Stimulated activated CD8-positive, alpha-beta memory T cell treated with anti-CD3 and anti-CD28 coated beads, Interleukin-15, amount 100 ng/mL, for 1 hour (primary cell): ENCODE results near the gene MAP4K4.

Source experiments
- DNase-seq: peaks from one replicate; pipeline ENCODE4 v3.0.0-alpha.2; 2020; ENCODE audit warnings: low read depth

The MAP4K4 gene

GRCh38 chr2:101697124-101698013, at the start of gene MAP4K4:
Gene MAP4K4, plus strand, starts transcription at chr2:101697707. Its CDS starts 374 bp downstream, at chr2:101698081.
- DNase-seq: peak; percentile 55

GRCh38 chr2:101653469-101653868, 44.0 kb upstream of the MAP4K4 start:
- DNase-seq: no peak

GRCh38 chr2:101655702-101656422, 41.6 kb upstream of the MAP4K4 start:
- DNase-seq: no peak

DNA sequence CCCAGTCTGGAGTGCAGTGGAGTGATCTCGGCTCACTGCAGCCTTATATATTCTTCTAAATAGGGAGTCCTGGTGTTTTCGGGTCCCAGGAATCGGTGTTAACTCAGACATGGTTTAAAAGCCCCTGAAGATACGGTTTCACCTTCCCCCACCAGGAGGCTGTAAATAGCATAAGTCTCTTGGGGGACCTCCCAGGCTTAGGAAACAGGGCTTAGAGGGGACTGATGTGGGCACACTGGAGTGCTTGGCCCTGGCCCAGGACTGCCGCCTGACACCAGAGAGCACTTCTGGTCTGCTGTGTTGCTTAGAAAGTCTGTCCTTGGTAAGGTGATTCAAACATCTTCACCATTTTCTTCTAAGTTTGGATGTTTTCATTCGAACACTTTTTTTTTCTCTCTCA, 39.7 kb upstream of the MAP4K4 start:
- DNase-seq: no peak

DNA sequence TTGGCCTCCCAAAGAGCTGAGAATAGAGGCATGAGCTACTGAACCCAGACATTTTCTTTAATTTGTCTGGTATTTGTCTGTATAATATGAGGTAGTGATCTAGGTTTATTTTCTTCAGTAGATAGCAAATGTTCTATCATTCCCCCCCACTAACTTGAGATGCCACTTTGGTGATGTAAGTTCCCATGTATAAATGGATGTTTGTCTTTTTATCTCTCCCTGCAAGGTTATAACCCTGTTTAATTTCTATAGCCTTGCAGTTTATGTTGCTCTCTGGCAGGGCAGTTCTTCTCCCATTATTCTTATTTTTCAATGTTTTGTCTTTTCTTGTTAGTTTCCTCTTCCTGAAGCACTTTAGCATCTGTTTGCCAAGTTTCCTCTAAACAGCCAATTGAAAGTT, 39.1 kb upstream of the MAP4K4 start:
- DNase-seq: no peak

GRCh38 chr2:101665312-101665711, 32.2 kb upstream of the MAP4K4 start:
- DNase-seq: no peak

- no peak for DNase-seq
These were observed 29.7 kb upstream of the MAP4K4 start for GRCh38 chr2:101667823-101668222.

DNA sequence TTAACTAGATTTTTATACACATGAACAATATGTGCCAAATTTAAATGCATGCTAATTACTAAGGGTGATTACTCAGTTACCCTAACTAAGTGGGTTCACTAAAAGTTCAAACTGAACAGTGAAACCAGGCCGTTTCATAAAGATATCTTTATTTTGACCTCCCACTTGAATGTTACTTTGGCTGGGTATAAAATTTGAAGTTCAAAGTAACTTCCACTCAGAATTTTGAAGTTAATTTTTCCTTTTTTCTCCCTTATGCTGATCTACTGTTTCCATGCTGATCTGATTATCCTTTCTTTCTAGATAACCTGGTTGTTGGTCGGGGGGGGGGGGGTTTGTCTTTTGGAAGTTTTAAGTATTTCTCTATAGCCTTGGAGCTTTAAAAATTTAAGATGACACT, 25.5 kb upstream of the MAP4K4 start:
- no peak for DNase-seq

DNA sequence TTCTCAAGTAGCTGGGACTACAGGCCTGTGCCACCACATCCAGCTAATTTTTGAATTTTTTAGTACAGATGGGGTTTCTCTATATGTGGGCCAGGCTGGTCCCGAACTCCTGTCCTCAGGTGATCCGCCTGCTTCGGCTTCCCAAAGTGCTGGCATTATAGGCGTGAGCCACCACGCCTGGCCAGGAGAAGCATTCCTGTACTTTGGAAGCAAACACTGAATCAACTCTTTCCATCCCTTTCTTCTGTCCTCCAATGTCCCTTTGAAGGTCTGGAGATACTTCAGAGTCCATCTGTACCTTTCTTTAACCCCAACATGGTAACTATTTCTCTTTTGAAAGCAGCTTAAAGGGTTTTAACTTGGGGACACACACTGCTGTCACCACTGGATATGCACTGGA, 23.6 kb upstream of the MAP4K4 start:
- no peak for DNase-seq

- no peak for DNase-seq
These were observed 22.0 kb upstream of the MAP4K4 start for GRCh38 chr2:101675512-101675911.

DNA sequence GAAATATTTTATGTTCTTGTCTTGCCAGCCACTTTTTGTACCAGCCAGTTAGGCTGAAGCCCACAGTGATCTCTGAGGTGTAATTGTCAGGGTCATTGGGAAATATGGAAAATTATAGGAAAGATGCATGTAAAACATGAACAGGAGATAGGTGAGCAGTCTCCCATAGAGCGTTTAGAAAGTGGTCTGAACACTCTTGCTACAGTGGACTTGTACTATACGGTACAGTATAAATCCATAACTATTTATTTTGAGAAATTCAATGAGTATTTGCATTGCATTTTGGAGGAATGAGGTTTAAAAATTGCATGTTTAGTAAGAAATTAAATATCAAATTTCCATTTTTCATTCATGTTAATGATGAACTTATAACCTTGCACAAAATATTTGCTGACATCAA, 20.8 kb upstream of the MAP4K4 start:
- DNase-seq: no peak

DNA sequence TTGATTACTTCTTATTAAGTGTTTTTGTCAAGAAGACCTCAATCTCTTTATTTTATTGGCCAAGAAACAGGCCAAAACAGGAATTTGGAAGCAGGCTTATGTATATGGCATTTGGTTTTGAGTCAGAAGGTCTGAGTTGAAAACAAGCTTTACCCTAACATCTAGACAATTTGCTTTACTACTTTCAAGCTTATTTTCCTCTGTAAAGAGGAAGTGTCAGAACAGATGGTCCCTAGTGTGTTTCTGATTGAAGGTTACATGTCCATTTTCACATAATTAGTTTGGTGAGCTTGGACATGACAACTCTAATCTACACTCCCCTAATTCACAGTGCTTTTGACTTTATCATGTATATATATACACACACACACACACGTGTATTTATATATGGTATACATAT, 19.8 kb upstream of the MAP4K4 start:
- no peak for DNase-seq

DNA sequence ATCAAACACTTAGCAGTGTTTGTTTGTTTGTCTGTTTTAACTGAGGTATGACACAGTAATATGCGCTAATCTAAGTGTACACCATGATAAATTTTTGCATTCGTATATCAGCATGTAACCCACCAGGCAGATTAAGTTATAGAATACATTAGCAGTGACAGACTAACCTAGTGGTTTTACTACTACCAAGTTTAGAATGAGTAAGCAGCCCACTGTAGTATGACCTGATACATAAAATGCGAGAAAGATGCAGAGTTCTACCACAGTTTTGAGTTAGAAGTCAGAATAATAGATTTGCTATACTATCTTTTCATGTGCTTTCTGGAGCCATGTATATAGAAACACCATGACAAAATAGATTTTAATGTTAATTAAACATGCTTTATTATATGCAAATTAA, 19.1 kb upstream of the MAP4K4 start:
- DNase-seq: no peak

- no peak for DNase-seq
These were observed 18.3 kb upstream of the MAP4K4 start for GRCh38 chr2:101679037-101679726.

DNA sequence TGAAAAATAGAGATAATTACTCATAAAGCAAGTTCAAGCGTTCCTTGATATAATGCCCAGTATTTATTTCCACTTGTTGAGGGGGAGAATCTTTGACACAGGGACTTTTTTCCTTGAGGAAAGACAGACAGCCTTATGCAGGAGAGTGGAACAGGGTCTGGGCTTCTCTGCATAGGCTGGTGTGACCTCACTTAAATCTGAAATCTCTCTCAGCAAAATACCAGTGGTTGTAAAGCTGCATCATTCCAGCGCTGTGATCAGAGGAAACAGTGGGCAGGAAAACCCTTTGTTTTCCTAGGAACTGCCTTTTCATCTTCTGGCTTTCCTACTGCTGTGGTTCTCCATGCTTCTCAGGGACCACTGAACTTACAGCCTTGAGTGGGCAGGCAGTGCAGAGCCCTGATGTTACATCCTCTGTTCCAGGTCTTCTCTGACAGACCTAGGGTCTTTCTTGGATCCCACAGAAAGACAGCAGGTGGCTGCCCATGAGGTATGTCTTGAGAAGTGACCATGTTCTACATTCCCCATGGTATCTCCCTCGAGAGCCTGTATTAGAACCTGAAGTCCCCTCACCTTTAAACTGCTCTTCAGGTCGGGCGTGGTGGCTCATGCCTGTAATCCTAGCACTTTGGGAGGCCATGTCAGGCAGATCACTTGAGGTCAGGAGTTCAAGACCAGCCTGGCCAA, 17.6 kb upstream of the MAP4K4 start:
- DNase-seq: no peak

DNA sequence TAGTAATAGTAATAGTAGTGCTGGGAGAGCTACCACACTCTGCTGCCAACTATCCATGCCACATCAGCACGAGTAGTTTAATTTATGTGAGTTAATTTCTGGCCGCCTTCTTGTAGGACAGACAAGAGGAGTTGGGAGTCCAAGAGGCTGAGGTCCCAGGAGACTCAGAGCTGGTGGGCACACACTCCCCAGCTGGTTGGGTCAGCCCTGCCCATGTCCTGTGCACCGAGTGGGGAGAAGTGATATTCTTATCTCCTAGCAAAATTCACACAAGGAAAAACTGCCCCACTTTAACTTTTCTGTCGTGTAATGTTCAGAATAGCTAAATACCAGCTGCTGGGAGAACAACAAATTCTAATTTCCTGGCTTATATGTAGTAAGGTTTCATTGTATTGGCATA, 15.2 kb upstream of the MAP4K4 start:
- DNase-seq: no peak

GRCh38 chr2:101684313-101684712, 13.2 kb upstream of the MAP4K4 start:
- DNase-seq: no peak

- DNase-seq: no peak
These were observed 9.2 kb upstream of the MAP4K4 start for GRCh38 chr2:101688261-101688660.

- DNase-seq: no peak
These were observed 8.2 kb upstream of the MAP4K4 start for GRCh38 chr2:101689114-101689825.

- no peak for DNase-seq
These were observed 6.9 kb upstream of the MAP4K4 start for GRCh38 chr2:101690547-101691152.

- DNase-seq: no peak
These were observed 5.5 kb upstream of the MAP4K4 start for GRCh38 chr2:101692041-101692440.
